NOMO-1 treated with DMSO at 0.1 percent for 48 hours (cell line): ENCODE results near the gene PDCD6IP.

ENCODE experiments used
- DNase-seq: peaks from one replicate; lab custom pipeline; 2025; ENCODE audit not compliant: unreplicated experiment; lab: John Stamatoyannopoulos, UW

PDCD6IP gene

GRCh38 chr3:33887478-33887877, 89.0 kb downstream of the PDCD6IP start:
- DNase-seq = no peak

GRCh38 chr3:33889394-33890039, 91.1 kb downstream of the PDCD6IP start:
- no peak for DNase-seq

- no peak for DNase-seq
Observed at GRCh38 chr3:33892655-33893054, 94.2 kb downstream of the PDCD6IP start.

GRCh38 chr3:33895658-33896057, 97.2 kb downstream of the PDCD6IP start:
- no peak for DNase-seq

GRCh38 chr3:33897306-33897705, 98.9 kb downstream of the PDCD6IP start:
- DNase-seq = no peak

GRCh38 chr3:33898901-33899300, 100.5 kb downstream of the PDCD6IP start:
- DNase-seq = no peak

GRCh38 chr3:33900440-33900808, 102.0 kb downstream of the PDCD6IP start:
- DNase-seq = no peak

- DNase-seq = no peak
Observed at GRCh38 chr3:33900809-33901505, 102.5 kb downstream of the PDCD6IP start.

- DNase-seq = no peak
Observed at GRCh38 chr3:33901862-33902563, 103.6 kb downstream of the PDCD6IP start.

GRCh38 chr3:33904730-33905129, 106.3 kb downstream of the PDCD6IP start:
- DNase-seq = no peak

GRCh38 chr3:33908250-33908851, 109.9 kb downstream of the PDCD6IP start:
- DNase-seq = no peak

- no peak for DNase-seq
Observed at GRCh38 chr3:33909547-33909946, 111.1 kb downstream of the PDCD6IP start.

GRCh38 chr3:33910031-33910430, 111.6 kb downstream of the PDCD6IP start:
- DNase-seq = no peak

GRCh38 chr3:33911525-33912322, 113.3 kb downstream of the PDCD6IP start:
- DNase-seq = peak; percentile 88

- no peak for DNase-seq
Observed at GRCh38 chr3:33914212-33914611, 115.8 kb downstream of the PDCD6IP start.

GRCh38 chr3:33914731-33915379, 116.4 kb downstream of the PDCD6IP start:
- no peak for DNase-seq

GRCh38 chr3:33915796-33916546, 117.5 kb downstream of the PDCD6IP start:
- DNase-seq = peak; percentile 13

- DNase-seq = no peak
Observed at GRCh38 chr3:33918126-33918756, 119.8 kb downstream of the PDCD6IP start.
